Measurements from ENCODE around the gene PTPRG. TPM values are rescaled to one million over a fixed set of nuclear protein-coding genes. Genes with fewer than 3 reads are reported as not detected.

PTPRG gene
- total and polyA plus RNA-seq, 10 of the 15 experiments (the other 5 are each of a cell fraction or from before 2014, with no cell fraction given) = 0.29 to 20.7 (median 1.4) TPM

DNA sequence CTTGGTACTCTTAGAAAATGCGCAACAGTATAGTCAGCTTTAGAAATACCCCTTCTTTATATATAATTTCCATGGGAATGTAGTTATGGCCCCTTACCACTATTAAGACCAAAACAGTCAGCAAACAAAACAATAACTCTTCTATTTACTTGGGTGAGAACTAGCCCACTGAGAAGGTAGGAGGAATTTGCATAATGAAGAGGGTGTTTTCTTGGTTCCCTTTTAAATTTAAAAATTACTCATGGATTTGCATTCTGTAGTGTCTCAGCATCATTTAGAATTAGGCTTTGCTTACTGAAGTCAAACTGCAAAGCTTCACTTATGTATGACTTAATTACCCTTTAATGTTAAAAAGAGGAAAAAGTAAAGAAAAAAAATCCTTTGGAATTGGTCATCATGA is 350.8 kb downstream of the PTPRG start:
- TF ChIP-seq NR2C2 (IDR thresholded peaks at IDR 0.05; ENCODE audit: borderline replicate concordance, control insufficient read depth, insufficient read length, low read depth) = no peak
- no peak for TF ChIP-seq SPI1 (IDR thresholded peaks at IDR 0.05; ENCODE audit: borderline replicate concordance, insufficient read depth, low read depth, low read length)
- no peak for TF ChIP-seq RELA (IDR thresholded peaks at IDR 0.05; ENCODE audit: borderline replicate concordance, partially characterized antibody)
- TF ChIP-seq NFIC (IDR thresholded peaks at IDR 0.05; ENCODE audit: low read depth, low read length) = no peak
- no peak for TF ChIP-seq CHD2 (IDR thresholded peaks at IDR 0.05; ENCODE audit: borderline replicate concordance, low read depth, low read length)
- TF ChIP-seq, protein P1, sequence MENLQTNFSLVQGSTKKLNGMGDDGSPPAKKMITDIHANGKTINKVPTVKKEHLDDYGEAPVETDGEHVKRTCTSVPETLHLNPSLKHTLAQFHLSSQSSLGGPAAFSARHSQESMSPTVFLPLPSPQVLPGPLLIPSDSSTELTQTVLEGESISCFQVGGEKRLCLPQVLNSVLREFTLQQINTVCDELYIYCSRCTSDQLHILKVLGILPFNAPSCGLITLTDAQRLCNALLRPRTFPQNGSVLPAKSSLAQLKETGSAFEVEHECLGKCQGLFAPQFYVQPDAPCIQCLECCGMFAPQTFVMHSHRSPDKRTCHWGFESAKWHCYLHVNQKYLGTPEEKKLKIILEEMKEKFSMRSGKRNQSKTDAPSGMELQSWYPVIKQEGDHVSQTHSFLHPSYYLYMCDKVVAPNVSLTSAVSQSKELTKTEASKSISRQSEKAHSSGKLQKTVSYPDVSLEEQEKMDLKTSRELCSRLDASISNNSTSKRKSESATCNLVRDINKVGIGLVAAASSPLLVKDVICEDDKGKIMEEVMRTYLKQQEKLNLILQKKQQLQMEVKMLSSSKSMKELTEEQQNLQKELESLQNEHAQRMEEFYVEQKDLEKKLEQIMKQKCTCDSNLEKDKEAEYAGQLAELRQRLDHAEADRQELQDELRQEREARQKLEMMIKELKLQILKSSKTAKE (IDR thresholded peaks at IDR 0.05; ENCODE audit: low read depth, poor library complexity, severe bottlenecking) = peak; percentile 11
- no peak for TF ChIP-seq CREB1 (IDR thresholded peaks at IDR 0.05; ENCODE audit: low read depth)
- peak; percentile 75; the same call in 1 of the 3 replicates for TF ChIP-seq POU2F2 (IDR thresholded peaks at IDR 0.05; ENCODE audit: borderline replicate concordance, low read depth, low read length)
- TF ChIP-seq, protein P2, sequence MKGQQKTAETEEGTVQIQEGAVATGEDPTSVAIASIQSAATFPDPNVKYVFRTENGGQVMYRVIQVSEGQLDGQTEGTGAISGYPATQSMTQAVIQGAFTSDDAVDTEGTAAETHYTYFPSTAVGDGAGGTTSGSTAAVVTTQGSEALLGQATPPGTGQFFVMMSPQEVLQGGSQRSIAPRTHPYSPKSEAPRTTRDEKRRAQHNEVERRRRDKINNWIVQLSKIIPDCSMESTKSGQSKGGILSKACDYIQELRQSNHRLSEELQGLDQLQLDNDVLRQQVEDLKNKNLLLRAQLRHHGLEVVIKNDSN (IDR thresholded peaks at IDR 0.05; ENCODE audit: borderline replicate concordance, extremely low read length, insufficient read depth, low read depth, low read length) = no peak
- no peak for TF ChIP-seq EGR1 (IDR thresholded peaks at IDR 0.05; ENCODE audit: borderline replicate concordance in 1 of 2, low read depth in 2 of 2, low read length in 2 of 2)
- peak; percentile 45 for TF ChIP-seq MTA2 (IDR thresholded peaks at IDR 0.05; ENCODE audit: low read depth)
- no peak for TF ChIP-seq ZSCAN29 (IDR thresholded peaks at IDR 0.05)
- TF ChIP-seq IKZF1 (conservative IDR thresholded peaks at IDR 0.05) = 0 out of 2 replicates have a peak, but pooled peaks have one; percentile 25
- TF ChIP-seq YBX1 (IDR thresholded peaks at IDR 0.05) = no peak
- TF ChIP-seq EP300 (IDR thresholded peaks at IDR 0.05; ENCODE audit: borderline replicate concordance in 1 of 2, control insufficient read depth in 1 of 2, low read depth in 2 of 2, low read length in 2 of 2) = peak in 1 of 2 experiments; percentile 72; a peak in 1 of 4 replicates
- no peak for TF ChIP-seq SMC3 (IDR thresholded peaks at IDR 0.05; ENCODE audit: borderline replicate concordance, low read length)
- H3K9me3 ChIP-seq (replicated peaks; ENCODE audit: control insufficient read depth, insufficient read depth, low read length) = no peaks in the 10 kb centered on the region
- intact Hi-C loops (cut with micrococcal nuclease; ENCODE audit: unreplicated experiment) (loop anchor here (10.0 kb wide), 1 partner anchor 277 kb away; no protein-coding TSS in a partner anchor), in situ Hi-C loops (cut with MboI) (no loop called here)
- H3K27ac ChIP-seq (ENCODE audit: control insufficient read depth, insufficient read depth) = no peak overlapping the region
- POLR2A ChIA-PET = interaction anchor here (0.6 to 1.4 kb wide), 3 partner anchors 8 to 1128 kb away, joined by 3 to 4 read pairs (median 3); no protein-coding TSS in a partner anchor
- H3K27me3 ChIP-seq (replicated peaks in 1 of 2; ENCODE audit: control insufficient read depth in 2 of 2, insufficient read depth in 2 of 2, low read length in 1 of 2) = 0 out of 4 replicates have a peak, but pooled peaks cover 0 to 2% of the 10 kb centered on the region in 2 experiments
- CTCF ChIA-PET = interaction anchor here (0.7 to 3.8 kb wide), 10 partner anchors 8 to 130 kb away, joined by 3 to 14 read pairs (median 3); no protein-coding TSS in a partner anchor
- no peak overlapping the region for H3K4me2 ChIP-seq (ENCODE audit: control insufficient read depth, insufficient read depth)
- no TSS peak for BruUV-seq (replicated peaks)
- H3K79me2 ChIP-seq (ENCODE audit: control insufficient read depth, insufficient read depth, low read length) = no peaks in the 10 kb centered on the region
- FAIRE-seq (no peak), ATAC-seq (peak; percentile 73), DNase-seq (ENCODE audit: low read depth, low spot score) (no peak)
- SMC1A ChIA-PET (ENCODE audit: uncharacterized antibody, unreplicated experiment) = interaction anchor here (0.7 to 15.4 kb wide), 15 partner anchors 8 to 346 kb away, joined by 3 to 159 read pairs (median 4); no protein-coding TSS in a partner anchor
- no peak overlapping the region for H2AFZ ChIP-seq (ENCODE audit: control insufficient read depth, low read depth, low read length)
- WGBS (ENCODE audit: insufficient coverage, insufficient replicate concordance, low lambda C conversion rate, missing lambda C conversion rate) = 52% methylated on average over 1 of the region's 1 CpG
- H3K9ac ChIP-seq (ENCODE audit: control insufficient read depth, insufficient read depth, low read length) = no peak overlapping the region
- 0 out of 2 replicates have a peak, but pooled peaks cover 4% of the 10 kb centered on the region for H3K4me1 ChIP-seq (ENCODE audit: control insufficient read depth, insufficient read depth, low read length)
- RAD21 ChIA-PET (ENCODE audit: unreplicated experiment) = interaction anchor here (1.0 to 4.7 kb wide), 14 partner anchors 9 to 382 kb away, joined by 3 to 32 read pairs (median 4); no protein-coding TSS in a partner anchor
- H4K20me1 ChIP-seq (ENCODE audit: control insufficient read depth, insufficient read depth) = no peaks in the 10 kb centered on the region
- no peak overlapping the region for H3K4me3 ChIP-seq
- H3K36me3 ChIP-seq (ENCODE audit: control insufficient read depth in 2 of 2, insufficient read depth in 2 of 2, low read length in 1 of 2) = no peaks in the 10 kb centered on the region
